ENCODE results near the gene IGSF1.

IGSF1 gene, protein sequence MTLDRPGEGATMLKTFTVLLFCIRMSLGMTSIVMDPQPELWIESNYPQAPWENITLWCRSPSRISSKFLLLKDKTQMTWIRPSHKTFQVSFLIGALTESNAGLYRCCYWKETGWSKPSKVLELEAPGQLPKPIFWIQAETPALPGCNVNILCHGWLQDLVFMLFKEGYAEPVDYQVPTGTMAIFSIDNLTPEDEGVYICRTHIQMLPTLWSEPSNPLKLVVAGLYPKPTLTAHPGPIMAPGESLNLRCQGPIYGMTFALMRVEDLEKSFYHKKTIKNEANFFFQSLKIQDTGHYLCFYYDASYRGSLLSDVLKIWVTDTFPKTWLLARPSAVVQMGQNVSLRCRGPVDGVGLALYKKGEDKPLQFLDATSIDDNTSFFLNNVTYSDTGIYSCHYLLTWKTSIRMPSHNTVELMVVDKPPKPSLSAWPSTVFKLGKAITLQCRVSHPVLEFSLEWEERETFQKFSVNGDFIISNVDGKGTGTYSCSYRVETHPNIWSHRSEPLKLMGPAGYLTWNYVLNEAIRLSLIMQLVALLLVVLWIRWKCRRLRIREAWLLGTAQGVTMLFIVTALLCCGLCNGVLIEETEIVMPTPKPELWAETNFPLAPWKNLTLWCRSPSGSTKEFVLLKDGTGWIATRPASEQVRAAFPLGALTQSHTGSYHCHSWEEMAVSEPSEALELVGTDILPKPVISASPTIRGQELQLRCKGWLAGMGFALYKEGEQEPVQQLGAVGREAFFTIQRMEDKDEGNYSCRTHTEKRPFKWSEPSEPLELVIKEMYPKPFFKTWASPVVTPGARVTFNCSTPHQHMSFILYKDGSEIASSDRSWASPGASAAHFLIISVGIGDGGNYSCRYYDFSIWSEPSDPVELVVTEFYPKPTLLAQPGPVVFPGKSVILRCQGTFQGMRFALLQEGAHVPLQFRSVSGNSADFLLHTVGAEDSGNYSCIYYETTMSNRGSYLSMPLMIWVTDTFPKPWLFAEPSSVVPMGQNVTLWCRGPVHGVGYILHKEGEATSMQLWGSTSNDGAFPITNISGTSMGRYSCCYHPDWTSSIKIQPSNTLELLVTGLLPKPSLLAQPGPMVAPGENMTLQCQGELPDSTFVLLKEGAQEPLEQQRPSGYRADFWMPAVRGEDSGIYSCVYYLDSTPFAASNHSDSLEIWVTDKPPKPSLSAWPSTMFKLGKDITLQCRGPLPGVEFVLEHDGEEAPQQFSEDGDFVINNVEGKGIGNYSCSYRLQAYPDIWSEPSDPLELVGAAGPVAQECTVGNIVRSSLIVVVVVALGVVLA (N-terminal part only)

DNA sequence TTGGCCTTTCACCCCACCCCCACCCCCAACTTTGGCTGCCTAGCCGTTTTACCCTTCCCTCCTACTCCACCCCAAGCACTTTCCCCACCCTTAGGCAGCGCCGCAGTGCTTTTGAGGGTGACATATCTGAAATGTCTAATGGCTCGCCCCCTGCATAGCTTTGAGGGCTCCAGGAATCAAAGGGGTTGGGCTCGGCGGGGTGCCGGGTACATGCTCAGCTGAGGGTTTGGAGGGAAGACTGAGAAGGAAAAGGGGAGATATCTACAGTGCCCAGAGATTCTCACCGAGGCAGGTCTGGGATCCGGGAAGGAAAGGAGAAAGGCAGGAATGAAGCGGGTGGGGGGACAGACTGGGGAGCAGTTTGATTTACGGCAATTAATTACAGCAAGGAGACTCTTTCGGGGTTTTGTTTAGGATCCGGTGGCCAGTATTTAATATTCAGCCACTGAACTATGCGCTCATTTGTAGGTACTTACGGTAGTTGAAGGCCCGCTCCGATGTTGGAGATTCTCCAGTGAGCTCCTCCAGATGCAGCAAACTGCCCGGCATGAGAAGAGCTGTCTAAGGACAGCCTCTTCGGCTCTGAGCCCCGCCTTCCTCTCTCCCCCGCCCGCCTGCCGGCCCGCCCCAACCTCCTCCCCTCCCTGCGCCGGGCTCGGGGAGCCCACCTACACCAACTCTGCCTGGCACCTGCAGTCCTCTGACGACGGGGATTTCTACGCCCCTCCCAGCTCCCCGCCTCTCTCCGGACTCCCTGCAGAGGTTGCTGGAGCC lies at the start of gene IGSF1:
TSS of gene IGSF1 (minus strand) at position 569 of the 774 bp plus-strand sequence. CDS start 2,632 bp downstream, outside the sequence.
- no peak for DNase-seq (ENCODE audit: insufficient read length, low spot score)
- FAIRE-seq = no peak

- no peak for FAIRE-seq
- no peak for DNase-seq (ENCODE audit: insufficient read length, low spot score)
Observed at GRCh38 chrX:131332331-131332730, 43.2 kb upstream of the IGSF1 start.

- no peak for FAIRE-seq
Observed at GRCh38 chrX:131331152-131331551, 42.0 kb upstream of the IGSF1 start.

DNA sequence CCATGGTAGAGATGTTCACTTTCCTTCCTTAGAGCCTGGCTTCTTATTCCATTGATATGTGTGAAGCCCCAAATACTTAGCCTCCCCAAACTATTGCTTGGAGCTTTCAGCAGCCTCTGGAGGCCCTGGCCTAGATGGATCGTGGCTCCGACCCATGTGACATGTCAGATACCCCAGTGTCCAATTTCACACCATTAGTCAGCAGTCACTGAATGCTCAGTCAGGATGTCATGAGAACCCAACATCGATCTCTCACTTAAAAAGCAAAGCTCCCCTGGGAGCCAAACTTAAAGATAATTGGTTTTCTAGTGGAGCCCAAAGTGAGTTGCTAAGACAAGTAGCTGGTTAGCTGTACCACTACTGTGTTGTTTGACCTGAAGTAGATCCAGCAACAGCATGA lies 41.6 kb upstream of the IGSF1 start:
- FAIRE-seq (no peak), DNase-seq (ENCODE audit: insufficient read length, low spot score) (no peak)

More at GRCh38 chrX:131331152-131331551, 42.0 kb upstream of the IGSF1 start:
- DNase-seq (ENCODE audit: insufficient read length, low spot score) = no peak

DNA sequence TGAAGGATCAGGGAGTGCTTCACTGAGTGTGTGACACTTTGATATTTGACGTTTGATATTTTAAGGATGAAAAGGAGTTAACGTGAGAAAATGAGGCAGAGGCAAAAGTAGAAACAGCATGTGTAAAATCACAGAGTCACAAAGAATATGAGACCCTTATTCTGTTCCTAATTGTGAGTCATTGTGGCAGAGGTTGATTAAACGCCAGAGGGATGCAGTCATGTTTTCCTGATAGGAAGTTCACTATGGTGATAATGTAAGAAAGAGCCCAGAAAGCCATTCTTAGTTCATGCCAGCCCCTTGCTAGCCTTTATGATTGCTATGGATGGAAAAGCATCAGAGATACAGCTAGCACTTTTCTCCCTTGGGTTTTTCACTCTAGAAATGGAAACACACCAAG lies 33.5 kb upstream of the IGSF1 start:
- FAIRE-seq (no peak), DNase-seq (ENCODE audit: insufficient read length, low spot score) (no peak)

DNA sequence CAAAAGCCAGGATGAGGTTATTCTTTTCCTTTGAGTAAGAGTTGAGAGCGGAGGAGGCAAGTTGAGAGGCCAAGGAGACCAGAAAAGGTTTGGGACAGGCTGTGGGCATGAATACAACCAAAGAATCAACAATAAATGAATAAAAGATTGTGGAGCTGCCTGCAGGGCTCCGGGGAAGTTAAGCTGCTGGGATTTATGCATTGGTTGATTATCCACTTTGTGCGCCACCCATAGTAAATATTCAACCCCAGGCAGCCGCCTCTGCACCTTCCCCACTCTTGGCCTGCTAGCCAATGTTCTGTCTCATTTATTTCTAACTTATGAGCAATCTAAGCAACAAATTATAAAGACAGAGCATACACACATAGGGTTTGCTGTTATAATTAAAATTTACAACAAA lies 28.2 kb upstream of the IGSF1 start:
- DNase-seq (ENCODE audit: insufficient read length, low spot score) = no peak
- FAIRE-seq = no peak

- FAIRE-seq = no peak
- DNase-seq (ENCODE audit: insufficient read length, low spot score) = no peak
Observed at GRCh38 chrX:131316260-131316659, 27.2 kb upstream of the IGSF1 start.

- FAIRE-seq (no peak), DNase-seq (ENCODE audit: insufficient read length, low spot score) (no peak)
Observed at GRCh38 chrX:131308980-131309379, 19.9 kb upstream of the IGSF1 start.

DNA sequence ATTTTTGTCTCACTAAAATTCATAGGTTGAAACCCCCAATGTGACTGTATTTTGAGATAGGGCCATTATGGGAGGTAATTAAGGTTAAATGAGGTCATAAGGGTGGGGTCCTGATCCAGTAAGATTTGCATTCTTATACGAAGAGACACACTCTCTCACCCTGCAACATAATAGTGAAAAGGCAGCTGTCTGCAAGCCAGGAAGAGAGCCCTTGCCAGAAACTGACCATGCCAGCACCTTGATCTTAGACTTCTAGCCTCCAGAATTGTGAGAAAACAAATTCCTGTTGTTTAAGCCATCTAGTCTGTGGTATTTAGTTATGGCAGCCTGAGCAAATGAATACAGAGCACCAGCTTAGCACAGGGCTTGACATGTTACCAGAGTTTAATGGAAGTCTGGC lies 17.5 kb upstream of the IGSF1 start:
- no peak for FAIRE-seq
- no peak for DNase-seq (ENCODE audit: insufficient read length, low spot score)

DNA sequence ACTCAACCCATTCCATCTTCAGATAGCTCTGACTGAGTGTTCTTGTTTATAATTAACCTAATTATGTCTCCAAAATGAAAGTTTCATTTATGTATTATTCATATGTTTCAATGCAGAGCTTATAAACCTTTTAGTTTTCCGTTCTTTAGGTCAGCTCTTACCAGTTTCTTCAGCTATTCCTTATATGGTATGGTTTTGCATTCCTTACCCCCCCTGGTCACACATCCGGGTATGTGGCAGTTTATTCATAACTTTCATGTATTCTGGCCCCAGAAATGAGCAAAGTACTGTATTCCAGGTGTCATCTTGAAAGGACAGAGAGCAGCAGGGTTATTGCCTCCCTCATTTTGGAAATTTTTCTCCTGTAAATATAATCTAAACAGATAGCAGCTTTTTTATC lies 16.8 kb upstream of the IGSF1 start:
- FAIRE-seq (no peak), DNase-seq (ENCODE audit: insufficient read length, low spot score) (no peak)

- no peak for DNase-seq (ENCODE audit: insufficient read length, low spot score)
- no peak for FAIRE-seq
Observed at GRCh38 chrX:131302701-131303100, 13.6 kb upstream of the IGSF1 start.

- DNase-seq (ENCODE audit: insufficient read length, low spot score) (no peak), FAIRE-seq (no peak)
Observed at GRCh38 chrX:131301155-131301554, 12.0 kb upstream of the IGSF1 start.

- DNase-seq (ENCODE audit: insufficient read length, low spot score) (no peak), FAIRE-seq (no peak)
Observed at GRCh38 chrX:131298846-131299245, 9.7 kb upstream of the IGSF1 start.

- FAIRE-seq = no peak
- DNase-seq (ENCODE audit: insufficient read length, low spot score) = no peak
Observed at GRCh38 chrX:131298036-131298435, 8.9 kb upstream of the IGSF1 start.

DNA sequence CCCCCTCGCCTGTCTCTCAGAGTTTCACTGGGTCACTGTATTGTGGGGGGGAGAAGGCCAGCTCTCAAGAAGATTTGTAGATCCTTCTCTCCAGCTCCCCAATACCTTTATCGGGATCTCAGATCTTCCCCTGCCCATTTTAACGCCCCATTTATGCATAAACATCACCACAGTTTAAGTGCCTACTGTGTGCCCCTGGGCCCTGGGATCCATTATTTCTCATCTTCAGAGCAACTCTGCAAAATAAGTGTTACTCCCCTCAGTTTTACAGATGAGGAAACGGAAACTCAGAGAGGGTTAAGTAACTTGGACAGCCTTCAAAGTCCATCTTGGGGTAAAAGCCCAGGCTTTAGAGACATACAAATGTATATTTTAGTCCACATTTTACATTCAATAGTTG lies 421 bp upstream of the IGSF1 start:
- FAIRE-seq (no peak), DNase-seq (ENCODE audit: insufficient read length, low spot score) (no peak)

- FAIRE-seq (no peak), DNase-seq (ENCODE audit: insufficient read length, low spot score) (no peak)
Observed at GRCh38 chrX:131288188-131288587, 918 bp downstream of the IGSF1 start.

DNA sequence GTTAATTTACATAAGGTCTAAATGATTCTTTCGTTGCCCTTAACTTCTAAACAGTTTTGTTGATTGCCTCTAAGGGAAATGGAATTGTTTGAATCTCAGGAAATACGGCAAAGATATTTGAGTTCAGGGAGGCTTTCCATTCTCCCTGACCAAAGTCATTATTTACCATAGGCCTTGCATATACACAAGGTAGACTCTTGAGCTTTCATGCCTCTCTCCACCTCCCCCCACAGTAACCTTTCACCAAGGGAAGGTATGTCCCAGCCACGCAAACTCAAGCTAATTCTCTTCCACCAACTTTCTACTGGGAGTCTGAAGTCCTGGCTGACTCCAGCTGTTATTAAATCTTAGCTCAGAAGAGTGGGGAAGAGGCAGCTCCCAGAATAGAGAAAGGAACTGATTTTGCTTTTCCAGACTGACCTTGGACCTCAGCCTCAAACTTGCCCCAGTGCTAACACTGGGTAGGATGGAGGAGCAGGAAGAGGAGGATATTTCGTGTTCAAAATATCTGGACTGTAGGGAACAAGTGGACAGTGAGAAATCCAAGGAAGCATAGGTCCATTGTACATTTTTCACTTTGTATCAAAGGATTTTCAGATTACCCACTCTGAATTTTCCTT lies 1.4 kb downstream of the IGSF1 start:
- DNase-seq (ENCODE audit: insufficient read length, low spot score) (no peak), FAIRE-seq (no peak)

GRCh38 chrX:131279617-131280016 lies 9.5 kb downstream of the IGSF1 start:
- FAIRE-seq (no peak), DNase-seq (ENCODE audit: insufficient read length, low spot score) (no peak)

DNA sequence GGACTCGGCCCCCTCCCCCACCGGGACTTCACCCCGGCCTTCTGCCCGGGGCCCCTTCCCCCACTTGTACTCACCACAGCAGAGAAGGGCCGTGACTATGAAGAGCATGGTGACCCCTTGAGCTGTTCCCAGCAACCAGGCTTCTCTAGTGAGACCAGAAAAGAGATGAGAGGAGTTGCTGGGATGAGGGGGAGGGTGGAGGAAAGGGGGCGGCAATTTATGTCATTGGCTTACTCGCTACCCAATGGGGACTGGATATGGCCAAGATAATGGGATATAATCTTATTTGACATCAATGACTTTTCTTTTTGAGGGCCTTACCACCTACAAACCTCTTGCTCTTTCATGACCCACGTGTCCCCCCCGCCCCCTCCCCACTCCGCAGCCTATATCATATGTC lies 9.9 kb downstream of the IGSF1 start:
- FAIRE-seq = no peak
- no peak for DNase-seq (ENCODE audit: insufficient read length, low spot score)
